PC-9 (cell line): Measurements from ENCODE around the gene RAB20. TPM values are rescaled to one million over a fixed set of nuclear protein-coding genes. Genes with fewer than 3 reads are reported as not detected.
A peak's percentile ranks its signal among the peaks of the same experiment; 100 is the strongest.

Experiments
- BruUV-seq: library from RNA; stranded (reverse); fragments of 400-500 nt; replicated peaks from 2 replicates; lab custom pipeline; 2021; lab: Mats Ljungman, UMichigan
- CTCF ChIA-PET: fragments of 300-600 bp; sonication (Branson Sonifier 250); formaldehyde crosslinking; loops from one replicate; lab custom pipeline; 2022; ENCODE audit warnings: antibody characterized with exemption; lab: Charles Lee
- POLR2A ChIA-PET: fragments of 300-600 bp; sonication (Branson Sonifier 250); formaldehyde crosslinking; loops from one replicate; lab custom pipeline; 2022; ENCODE audit warnings: antibody characterized with exemption; ENCODE audit not compliant: unreplicated experiment; lab: Charles Lee
- DNase-seq, 2 experiments: peaks; one replicate each; pipeline versions ENCODE4 v3.0.0 to v3.0.0-alpha.2; 2015 to 2022; ENCODE audit warnings: mixed read lengths in 1 of 2
- H2AFZ ChIP-seq: fragments of 200-600 bp; sonication (generic); 2 replicates; pipeline ENCODE4 v1.8.1; 2017; ENCODE audit warnings: antibody characterized with exemption
- H3F3A ChIP-seq: fragments of 200-600 bp; sonication (generic); 2 replicates; pipeline ENCODE4 v1.8.1; 2017; ENCODE audit warnings: antibody characterized with exemption, mild to moderate bottlenecking, low read depth; ENCODE audit not compliant: insufficient read depth
- H3K27ac ChIP-seq: fragments of 200-600 bp; sonication (generic); 2 replicates; pipeline ENCODE4 v1.6.1; 2016; ENCODE audit warnings: mixed run types
- H3K27me3 ChIP-seq: fragments of 200-600 bp; sonication (generic); 2 replicates; pipeline ENCODE4 v1.6.1; 2016; ENCODE audit warnings: low read depth, mixed run types; ENCODE audit not compliant: insufficient read depth
- H3K36me3 ChIP-seq: fragments of 200-600 bp; sonication (generic); 2 replicates; pipeline ENCODE4 v1.6.1; 2016; ENCODE audit warnings: low read depth, mixed run types
- H3K4me1 ChIP-seq: fragments of 200-600 bp; sonication (generic); replicated peaks from 2 replicates; pipeline ENCODE4 v1.6.1; 2016; ENCODE audit warnings: mixed run types; ENCODE audit not compliant: insufficient read depth
- H3K4me2 ChIP-seq: fragments of 200-600 bp; sonication (generic); 2 replicates; pipeline ENCODE4 v1.6.1; 2017; ENCODE audit warnings: mixed run types
- H3K4me3 ChIP-seq: fragments of 200-600 bp; sonication (generic); 2 replicates; pipeline ENCODE4 v1.6.1; 2016; ENCODE audit warnings: mixed run types
- H3K79me2 ChIP-seq: fragments of 200-600 bp; sonication (generic); 2 replicates; pipeline ENCODE4 v1.6.1; 2017; ENCODE audit warnings: low read depth, mixed run types
- H3K9me2 ChIP-seq: fragments of 200-600 bp; sonication (generic); 2 replicates; pipeline ENCODE4 v1.8.1; 2017; ENCODE audit warnings: mild to moderate bottlenecking; ENCODE audit not compliant: insufficient read depth
- H3K9me3 ChIP-seq: fragments of 200-600 bp; sonication (generic); 2 replicates; pipeline ENCODE4 v1.8.1; 2016; ENCODE audit warnings: low read depth; ENCODE audit not compliant: insufficient read depth
- H4K20me1 ChIP-seq: fragments of 200-600 bp; sonication (generic); 2 replicates; pipeline ENCODE4 v1.8.1; 2017; ENCODE audit not compliant: insufficient read depth
- EZH2 ChIP-seq: fragments of 200-600 bp; sonication (generic); IDR thresholded peaks from 2 replicates; pipeline ENCODE4 v1.8.0; 2017; ENCODE audit warnings: antibody characterized with exemption, low read depth
- intact Hi-C: fragments of 100-400 bp; cut with micrococcal nuclease; formaldehyde crosslinking; loops from one replicate; pipeline ENCODE4 v1.10.0; 2022; ENCODE audit not compliant: unreplicated experiment
- total RNA-seq: library from RNA; stranded (reverse); gene quantifications from 2 replicates; pipeline ENCODE4 v1.2.3, GENCODE V29; 2021
- TF ChIP-seq, protein P1 (sequence below): fragments of 200-600 bp; sonication (generic); conservative IDR thresholded peaks from 2 replicates; pipeline ENCODE4 v1.6.1; 2017; ENCODE audit warnings: mixed run types, antibody characterized with exemption, mild to moderate bottlenecking, moderate library complexity

Gene RAB20
- total RNA-seq, 1 experiment from 2014 or later = 31.9 TPM

GRCh38 chr13:110562036-110562597 is 595 bp upstream of the RAB20 start:
- peak overlapping the region; percentile 88 for H3K4me2 ChIP-seq
- peak overlapping the region; percentile 98 for H2AFZ ChIP-seq
- H4K20me1 ChIP-seq = no peaks in the 10 kb centered on the region
- TF ChIP-seq EZH2 = no peak
- TF ChIP-seq, protein P1, sequence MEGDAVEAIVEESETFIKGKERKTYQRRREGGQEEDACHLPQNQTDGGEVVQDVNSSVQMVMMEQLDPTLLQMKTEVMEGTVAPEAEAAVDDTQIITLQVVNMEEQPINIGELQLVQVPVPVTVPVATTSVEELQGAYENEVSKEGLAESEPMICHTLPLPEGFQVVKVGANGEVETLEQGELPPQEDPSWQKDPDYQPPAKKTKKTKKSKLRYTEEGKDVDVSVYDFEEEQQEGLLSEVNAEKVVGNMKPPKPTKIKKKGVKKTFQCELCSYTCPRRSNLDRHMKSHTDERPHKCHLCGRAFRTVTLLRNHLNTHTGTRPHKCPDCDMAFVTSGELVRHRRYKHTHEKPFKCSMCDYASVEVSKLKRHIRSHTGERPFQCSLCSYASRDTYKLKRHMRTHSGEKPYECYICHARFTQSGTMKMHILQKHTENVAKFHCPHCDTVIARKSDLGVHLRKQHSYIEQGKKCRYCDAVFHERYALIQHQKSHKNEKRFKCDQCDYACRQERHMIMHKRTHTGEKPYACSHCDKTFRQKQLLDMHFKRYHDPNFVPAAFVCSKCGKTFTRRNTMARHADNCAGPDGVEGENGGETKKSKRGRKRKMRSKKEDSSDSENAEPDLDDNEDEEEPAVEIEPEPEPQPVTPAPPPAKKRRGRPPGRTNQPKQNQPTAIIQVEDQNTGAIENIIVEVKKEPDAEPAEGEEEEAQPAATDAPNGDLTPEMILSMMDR = no peak
- no peaks in the 10 kb centered on the region for H3K27me3 ChIP-seq
- peaks cover 51% of the 10 kb centered on the region for H3K4me1 ChIP-seq
- H3K4me3 ChIP-seq = peak overlapping the region; percentile 91
- peaks cover 39% of the 10 kb centered on the region; the same call in 1 of the 2 replicates for H3F3A ChIP-seq
- no peak for DNase-seq
- H3K9me2 ChIP-seq = no peaks in the 10 kb centered on the region
- peak overlapping the region; percentile 56 for H3K27ac ChIP-seq
- no peaks in the 10 kb centered on the region for H3K9me3 ChIP-seq
- BruUV-seq = TSS peak; percentile 40
- peaks cover 64% of the 10 kb centered on the region for H3K79me2 ChIP-seq
- H3K36me3 ChIP-seq = 0 out of 2 replicates have a peak, but pooled peaks cover 1% of the 10 kb centered on the region
- ChIA-PET POLR2A (interaction anchor here (0.5 to 1.0 kb wide), 7 partner anchors 35 to 340 kb away, joined by 4 to 28 read pairs (median 4); no protein-coding TSS in a partner anchor), CTCF (interaction anchor here (0.7 to 1.0 kb wide), 3 partner anchors 36 to 646 kb away, joined by 3 to 4 read pairs (median 4); no protein-coding TSS in a partner anchor)
- intact Hi-C loops = no loop called here

GRCh38 chr13:110560601-110561343 is 750 bp downstream of the RAB20 start:
- ChIA-PET POLR2A (interaction anchor here (0.6 to 1.0 kb wide), 3 partner anchors 9 to 155 kb away, joined by 5 to 28 read pairs (median 8); no protein-coding TSS in a partner anchor), CTCF (interaction anchor here (1.0 kb wide), 1 partner anchor 36 kb away, joined by 4 read pairs; no protein-coding TSS in a partner anchor)
- intact Hi-C loops = loop anchor here (1.0 kb wide), 1 partner anchor 104 kb away; no protein-coding TSS in a partner anchor
- H3K9me3 ChIP-seq = no peaks in the 10 kb centered on the region
- 0 out of 2 replicates have a peak, but pooled peaks cover 8% of the 10 kb centered on the region for H3K36me3 ChIP-seq
- peaks cover 75% of the 10 kb centered on the region for H3K79me2 ChIP-seq
- no peaks in the 10 kb centered on the region for H3K27me3 ChIP-seq
- TF ChIP-seq, protein P1 = no peak
- no peak for TF ChIP-seq EZH2
- no peaks in the 10 kb centered on the region for H4K20me1 ChIP-seq
- peak in 1 of 2 experiments; percentile 54 for DNase-seq
- H3K27ac ChIP-seq = peak overlapping the region; percentile 72
- peak overlapping the region; percentile 91 for H3K4me3 ChIP-seq
- H2AFZ ChIP-seq = peak overlapping the region; percentile 95
- no peaks in the 10 kb centered on the region for H3K9me2 ChIP-seq
- peaks cover 52% of the 10 kb centered on the region for H3F3A ChIP-seq
- BruUV-seq = TSS peak; percentile 27
- peaks cover 64% of the 10 kb centered on the region for H3K4me1 ChIP-seq
- peak overlapping the region; percentile 95 for H3K4me2 ChIP-seq

DNA sequence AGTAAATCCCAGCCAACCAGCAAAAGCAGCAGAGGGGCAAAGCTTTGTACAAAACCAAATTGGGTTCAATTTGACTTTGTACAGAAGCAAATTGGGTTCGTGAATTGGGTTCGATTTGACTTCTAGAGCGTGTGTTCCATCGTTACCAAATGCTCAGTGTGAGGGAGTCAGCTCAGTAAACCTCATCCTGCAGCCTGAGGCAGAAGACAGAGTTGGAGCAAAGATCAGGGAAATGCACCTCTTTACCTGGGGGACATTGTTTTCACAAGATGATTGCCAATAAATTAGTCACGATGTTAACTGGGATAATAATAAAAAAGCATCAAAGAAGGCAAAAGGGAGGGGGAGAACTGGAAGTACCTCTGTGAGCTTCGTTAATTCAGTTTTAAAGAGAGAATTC is 1.5 kb downstream of the RAB20 start:
- Histone ChIP-seq H3K4me2 (peak overlapping the region; percentile 95), H4K20me1 (no peaks in the 10 kb centered on the region), H3K79me2 (peaks cover 82% of the 10 kb centered on the region), H3K4me3 (peak overlapping the region; percentile 91), H3K36me3 (0 out of 2 replicates have a peak, but pooled peaks cover 8% of the 10 kb centered on the region), H3K27ac (peak overlapping the region; percentile 72), H3K27me3 (no peaks in the 10 kb centered on the region), H2AFZ (peak overlapping the region; percentile 95; the same call in 1 of the 2 replicates), H3K9me2 (no peaks in the 10 kb centered on the region), H3K9me3 (no peaks in the 10 kb centered on the region), H3F3A (peaks cover 59% of the 10 kb centered on the region), H3K4me1 (peaks cover 64% of the 10 kb centered on the region)
- ChIA-PET CTCF (interaction anchor here (0.7 to 1.0 kb wide), 2 partner anchors 32 to 104 kb away, joined by 3 to 6 read pairs; no protein-coding TSS in a partner anchor), POLR2A (interaction anchor here (0.5 to 0.7 kb wide), 3 partner anchors 32 to 816 kb away, joined by 4 to 8 read pairs (median 6); no protein-coding TSS in a partner anchor)
- TF ChIP-seq, protein P1 = no peak
- TF ChIP-seq EZH2 = no peak
- TSS peak; percentile 43 for BruUV-seq
- peak in 1 of 2 experiments; percentile 67 for DNase-seq
- intact Hi-C loops = loop anchor here (1.0 to 2.0 kb wide), 2 partner anchors 33 to 53 kb away; no protein-coding TSS in a partner anchor
